K562 (cell line): ENCODE measurements around the gene CD79A. TPM values are rescaled to one million over a fixed set of nuclear protein-coding genes. Genes with fewer than 3 reads are reported as not detected.

ENCODE experiments used
- BMI1 ChIP-seq: fragments of 150-350 bp; IDR thresholded peaks from 2 replicates; pipeline ENCODE4 v1.6.1; 2014; ENCODE audit warnings: low read length
- E2F1 ChIP-seq: sonication (generic); formaldehyde crosslinking; IDR thresholded peaks from 2 replicates; pipeline ENCODE4 v1.8.1; 2023; ENCODE audit warnings: mild to moderate bottlenecking, missing genetic modification reagents, moderate library complexity
- EZH2 ChIP-seq: IDR thresholded peaks from 2 replicates; pipeline ENCODE4 v1.6.1; 2012; ENCODE audit warnings: low read depth, mild to moderate bottlenecking, inconsistent platforms, low read length, borderline replicate concordance
- FUS ChIP-seq: fragments of 200-400 bp; formaldehyde crosslinking; optimal IDR thresholded peaks from 2 replicates; pipeline ENCODE3; 2017; ENCODE audit warnings: low read depth, low read length
- KAT2B ChIP-seq: IDR thresholded peaks from one replicate; pipeline ENCODE4 v1.6.1; 2012; ENCODE audit warnings: low read depth, mild to moderate bottlenecking, control low read depth, inconsistent platforms, low read length, moderate library complexity
- KAT8 ChIP-seq: fragments of 450-650 bp; IDR thresholded peaks from 2 replicates; pipeline ENCODE4 v1.6.1; 2016; ENCODE audit warnings: low read depth, mild to moderate bottlenecking
- MNT ChIP-seq, 2 experiments: fragments of 450-650 bp; conservative IDR thresholded peaks; 2 replicates each; pipeline ENCODE4 v1.6.1; 2017; ENCODE audit warnings: mild to moderate bottlenecking in 2 of 2, moderate library complexity in 2 of 2
- MTA3 ChIP-seq: fragments of 450-650 bp; formaldehyde crosslinking; IDR thresholded peaks from 2 replicates; pipeline ENCODE4 v1.6.1; 2017; ENCODE audit warnings: mild to moderate bottlenecking, borderline replicate concordance
- PML ChIP-seq: IDR thresholded peaks from 2 replicates; pipeline ENCODE4 v1.6.1; 2012; ENCODE audit warnings: low read length, inconsistent platforms
- RUNX1 ChIP-seq: sonication (generic); IDR thresholded peaks from 2 replicates; pipeline ENCODE4 v1.6.1; 2016; ENCODE audit warnings: antibody characterized with exemption, low read depth
- U2AF1 ChIP-seq: fragments of 200-400 bp; formaldehyde crosslinking; optimal IDR thresholded peaks from 2 replicates; pipeline ENCODE3; 2017; ENCODE audit warnings: mild to moderate bottlenecking, low read depth, low read length, moderate library complexity
- ZFP36 ChIP-seq: fragments of 150-350 bp; IDR thresholded peaks from 2 replicates; pipeline ENCODE4 v1.6.1; 2018; ENCODE audit warnings: low read length, low read depth; ENCODE audit not compliant: partially characterized antibody
- ZFP91 ChIP-seq: sonication (generic); formaldehyde crosslinking; IDR thresholded peaks from 2 replicates; pipeline ENCODE4 v1.8.0; 2022; ENCODE audit warnings: mild to moderate bottlenecking, missing genetic modification reagents
- ZNF3 ChIP-seq: fragments of 250-450 bp; sonication (Bioruptor Pico); IDR thresholded peaks from 2 replicates; pipeline ENCODE4 v1.5.0; 2021; ENCODE audit warnings: mild to moderate bottlenecking, moderate library complexity
- polyA plus RNA-seq, 8 experiments: library from polyadenylated mRNA; depleted of rRNA in 4 of 8; stranded (reverse) in 5 of 8; unstranded in 3 of 8; fragments of >200 nt; fragmentation: Nextera tagmentation in 2 of 8; fragmentation: Illumina TruSeq in 1 of 8; extraction: Ambion mirVana in 2 of 8; extraction: Trizol in 1 of 8; gene quantifications; 2 replicates each; pipeline versions ENCODE4 v1.2.1 to v1.2.3, GENCODE V29; 2011 to 2014; ENCODE audit warnings: inconsistent platforms in 1 of 8, missing spikeins in 1 of 8
- total RNA-seq, 7 experiments: library from RNA; depleted of rRNA in 6 of 7; stranded (reverse); fragments of >200 nt in 6 of 7; fragmentation: Illumina TruSeq in 2 of 7; extraction: Trizol in 2 of 7; gene quantifications; 2 replicates each; pipeline versions ENCODE4 v1.2.1 to v1.2.3, GENCODE V29; 2011 to 2021; ENCODE audit warnings: low replicate concordance in 1 of 7
- TF ChIP-seq, protein P1 (sequence below): sonication (generic); formaldehyde crosslinking; IDR thresholded peaks from 2 replicates; pipeline ENCODE4 v1.4.0; 2020; ENCODE audit warnings: mild to moderate bottlenecking, missing genetic modification reagents
- TF ChIP-seq, protein P2 (sequence below): fragments of 250-450 bp; sonication (Bioruptor Pico); IDR thresholded peaks from 2 replicates; pipeline ENCODE4 v1.4.0; 2020
- TF ChIP-seq, protein P3 (sequence below): sonication (generic); formaldehyde crosslinking; IDR thresholded peaks from 2 replicates; pipeline ENCODE4 v1.8.1; 2023; ENCODE audit warnings: mild to moderate bottlenecking, missing genetic modification reagents

The CD79A gene
- total and polyA plus RNA-seq, 9 of the 15 experiments (the other 6 are each of a cell fraction or from before 2014, with no cell fraction given): 0.04 to 0.72 (median 0.17) TPM; not detected in 3

DNA sequence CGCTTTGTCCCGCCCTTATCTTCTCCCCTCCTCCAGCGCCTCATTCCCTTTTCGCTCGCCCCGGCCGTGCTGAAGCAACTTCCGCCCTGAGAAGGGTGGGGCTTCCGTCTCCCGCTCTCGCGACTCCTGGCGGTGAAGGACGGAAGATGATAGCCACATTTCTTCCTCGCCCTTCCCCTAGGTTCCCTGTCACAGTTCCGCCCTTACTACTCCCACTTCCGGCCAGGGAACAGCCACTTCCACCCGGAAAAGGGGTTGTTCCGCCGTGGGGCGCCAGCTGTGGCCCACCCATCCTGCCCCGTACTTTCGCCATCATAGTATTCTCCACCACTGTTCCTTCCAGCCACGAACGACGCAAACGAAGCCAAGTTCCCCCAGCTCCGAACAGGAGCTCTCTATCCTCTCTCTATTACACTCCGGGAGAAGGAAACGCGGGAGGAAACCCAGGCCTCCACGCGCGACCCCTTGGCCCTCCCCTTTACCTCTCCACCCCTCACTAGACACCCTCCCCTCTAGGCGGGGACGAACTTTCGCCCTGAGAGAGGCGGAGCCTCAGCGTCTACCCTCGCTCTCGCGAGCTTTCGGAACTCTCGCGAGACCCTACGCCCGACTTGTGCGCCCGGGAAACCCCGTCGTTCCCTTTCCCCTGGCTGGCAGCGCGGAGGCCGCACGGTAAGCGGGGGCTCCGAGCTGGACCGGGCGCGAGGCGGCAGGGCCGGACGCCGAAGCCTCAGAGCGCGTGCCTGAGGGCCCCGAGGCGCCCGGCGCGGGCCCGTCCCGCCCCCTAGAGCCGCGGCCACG lies 17.3 kb upstream of the CD79A start, which contains the start of gene RPS19 (continued):
- TF ChIP-seq BMI1 (no peak), FUS (no peak), ZFP91 (CRISPR knock-in tag) (no peak), KAT2B (peak; percentile 84), E2F1 (CRISPR knock-in tag) (peak; percentile 79; the same call in 1 of the 2 replicates), MTA3 (peak; percentile 96), EZH2 (no peak), PML (peak; percentile 84), ZFP36 (no peak), ZNF3 (CRISPR knock-in tag) (no peak), MNT (conservative IDR thresholded peaks at IDR 0.05) (peak; percentile 78 to 88), RUNX1 (peak; percentile 85; the same call in 1 of the 2 replicates), U2AF1 (no peak), KAT8 (no peak; the same call in 1 of the 2 replicates)
- TF ChIP-seq, protein P1, sequence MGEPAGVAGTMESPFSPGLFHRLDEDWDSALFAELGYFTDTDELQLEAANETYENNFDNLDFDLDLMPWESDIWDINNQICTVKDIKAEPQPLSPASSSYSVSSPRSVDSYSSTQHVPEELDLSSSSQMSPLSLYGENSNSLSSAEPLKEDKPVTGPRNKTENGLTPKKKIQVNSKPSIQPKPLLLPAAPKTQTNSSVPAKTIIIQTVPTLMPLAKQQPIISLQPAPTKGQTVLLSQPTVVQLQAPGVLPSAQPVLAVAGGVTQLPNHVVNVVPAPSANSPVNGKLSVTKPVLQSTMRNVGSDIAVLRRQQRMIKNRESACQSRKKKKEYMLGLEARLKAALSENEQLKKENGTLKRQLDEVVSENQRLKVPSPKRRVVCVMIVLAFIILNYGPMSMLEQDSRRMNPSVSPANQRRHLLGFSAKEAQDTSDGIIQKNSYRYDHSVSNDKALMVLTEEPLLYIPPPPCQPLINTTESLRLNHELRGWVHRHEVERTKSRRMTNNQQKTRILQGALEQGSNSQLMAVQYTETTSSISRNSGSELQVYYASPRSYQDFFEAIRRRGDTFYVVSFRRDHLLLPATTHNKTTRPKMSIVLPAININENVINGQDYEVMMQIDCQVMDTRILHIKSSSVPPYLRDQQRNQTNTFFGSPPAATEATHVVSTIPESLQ (CRISPR knock-in tag): 0 out of 2 replicates have a peak, but pooled peaks have one; percentile 70
- TF ChIP-seq, protein P2, sequence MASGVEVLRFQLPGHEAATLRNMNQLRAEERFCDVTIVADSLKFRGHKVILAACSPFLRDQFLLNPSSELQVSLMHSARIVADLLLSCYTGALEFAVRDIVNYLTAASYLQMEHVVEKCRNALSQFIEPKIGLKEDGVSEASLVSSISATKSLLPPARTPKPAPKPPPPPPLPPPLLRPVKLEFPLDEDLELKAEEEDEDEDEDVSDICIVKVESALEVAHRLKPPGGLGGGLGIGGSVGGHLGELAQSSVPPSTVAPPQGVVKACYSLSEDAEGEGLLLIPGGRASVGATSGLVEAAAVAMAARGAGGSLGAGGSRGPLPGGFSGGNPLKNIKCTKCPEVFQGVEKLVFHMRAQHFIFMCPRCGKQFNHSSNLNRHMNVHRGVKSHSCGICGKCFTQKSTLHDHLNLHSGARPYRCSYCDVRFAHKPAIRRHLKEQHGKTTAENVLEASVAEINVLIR (CRISPR knock-in tag): peak; percentile 57; the same call in 1 of the 2 replicates
- TF ChIP-seq, protein P3, sequence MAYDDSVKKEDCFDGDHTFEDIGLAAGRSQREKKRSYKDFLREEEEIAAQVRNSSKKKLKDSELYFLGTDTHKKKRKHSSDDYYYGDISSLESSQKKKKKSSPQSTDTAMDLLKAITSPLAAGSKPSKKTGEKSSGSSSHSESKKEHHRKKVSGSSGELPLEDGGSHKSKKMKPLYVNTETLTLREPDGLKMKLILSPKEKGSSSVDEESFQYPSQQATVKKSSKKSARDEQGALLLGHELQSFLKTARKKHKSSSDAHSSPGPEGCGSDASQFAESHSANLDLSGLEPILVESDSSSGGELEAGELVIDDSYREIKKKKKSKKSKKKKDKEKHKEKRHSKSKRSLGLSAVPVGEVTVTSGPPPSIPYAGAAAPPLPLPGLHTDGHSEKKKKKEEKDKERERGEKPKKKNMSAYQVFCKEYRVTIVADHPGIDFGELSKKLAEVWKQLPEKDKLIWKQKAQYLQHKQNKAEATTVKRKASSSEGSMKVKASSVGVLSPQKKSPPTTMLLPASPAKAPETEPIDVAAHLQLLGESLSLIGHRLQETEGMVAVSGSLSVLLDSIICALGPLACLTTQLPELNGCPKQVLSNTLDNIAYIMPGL: no peak
